Measurements from ENCODE around the gene SORBS1.

- TF ChIP-seq CTCF (IDR thresholded peaks at IDR 0.05) (peak in 2 of 3 experiments; percentile 26 to 57), POLR2A (IDR thresholded peaks at IDR 0.05) (no peak)
Measured at GRCh38 chr10:95445837-95446486, 115.2 kb downstream of the SORBS1 start.
